ENCODE measurements around the gene MAP3K9.

Gene MAP3K9

GRCh38 chr14:70697701-70698100 lies 111.6 kb downstream of the MAP3K9 start:
- peaks cover 7% of the 10 kb centered on the region for H3K4me1 ChIP-seq (ENCODE audit: control insufficient read depth, insufficient read depth, low read length, poor library complexity, severe bottlenecking)
- no peaks in the 10 kb centered on the region for H3K36me3 ChIP-seq (ENCODE audit: control insufficient read depth, insufficient read depth, low read length)
- no peaks in the 10 kb centered on the region for H3K9me3 ChIP-seq (ENCODE audit: control insufficient read depth, low read length)
- H3K27ac ChIP-seq (ENCODE audit: low read depth, low read length, severe bottlenecking), result no peak overlapping the region
- no peak overlapping the region for H3K4me3 ChIP-seq (ENCODE audit: extremely low read depth, insufficient read depth, low read length, poor library complexity, severe bottlenecking)
- 94 to 100% methylated on average over 2 of the region's 2 CpGs for WGBS, 2 experiments (ENCODE audit: insufficient coverage in 2 of 2)

DNA sequence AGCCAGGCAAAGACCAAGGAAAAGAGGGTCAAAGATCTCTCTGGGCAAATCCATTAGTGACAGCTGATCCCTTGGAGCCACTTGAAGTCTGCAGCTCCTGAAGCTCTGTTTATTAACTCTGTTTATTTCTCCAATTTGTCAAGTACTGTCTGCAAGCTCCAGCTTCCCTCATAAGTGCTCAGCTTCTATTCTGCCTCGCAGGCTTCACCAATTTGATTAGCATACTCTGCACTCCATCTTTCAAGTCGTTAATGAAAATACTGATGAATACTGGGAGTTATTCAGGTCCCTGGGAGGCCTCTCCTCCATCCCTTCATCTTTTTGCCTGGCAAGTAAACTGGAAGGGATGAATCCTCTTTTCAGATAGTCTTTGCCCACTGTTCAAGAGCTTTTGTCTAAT lies 113.3 kb downstream of the MAP3K9 start:
- Histone ChIP-seq H3K36me3 (ENCODE audit: control insufficient read depth, insufficient read depth, low read length) (no peaks in the 10 kb centered on the region), H3K27ac (ENCODE audit: low read depth, low read length, severe bottlenecking) (no peak overlapping the region), H3K4me3 (ENCODE audit: extremely low read depth, insufficient read depth, low read length, poor library complexity, severe bottlenecking) (no peak overlapping the region), H3K9me3 (ENCODE audit: control insufficient read depth, low read length) (no peaks in the 10 kb centered on the region), H3K4me1 (ENCODE audit: control insufficient read depth, insufficient read depth, low read length, poor library complexity, severe bottlenecking) (peaks cover 7% of the 10 kb centered on the region)
- 80% methylated on average over 1 of the region's 2 CpGs; no CpG with 5 or more reads in 1 of the 2 experiments for WGBS, 2 experiments (ENCODE audit: insufficient coverage in 2 of 2)

DNA sequence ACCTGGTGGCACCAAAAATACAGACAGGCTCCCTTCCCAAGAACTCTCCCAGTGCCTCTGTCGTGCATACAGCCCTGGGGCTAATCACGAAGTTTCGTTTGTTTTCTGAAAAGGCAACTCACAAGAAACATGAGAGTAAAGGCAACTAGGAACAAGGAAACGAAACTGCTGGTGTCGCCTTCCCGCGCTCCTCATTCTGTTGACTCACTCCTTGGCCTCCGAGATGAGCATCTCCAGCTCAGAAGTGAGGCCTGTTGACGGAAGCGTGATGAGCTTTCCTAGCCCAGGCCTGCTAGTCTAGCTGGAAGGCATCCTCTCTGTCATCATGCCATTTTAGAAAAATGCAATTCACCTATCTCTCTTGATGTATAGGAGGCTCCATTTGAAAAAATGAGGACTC lies 117.1 kb downstream of the MAP3K9 start:
- H3K9me3 ChIP-seq (ENCODE audit: control insufficient read depth, low read length), result no peaks in the 10 kb centered on the region
- WGBS, 2 experiments (ENCODE audit: insufficient coverage in 2 of 2), result 83 to 84% methylated on average over 8 to 9 of the region's 10 CpGs
- no peaks in the 10 kb centered on the region for H3K36me3 ChIP-seq (ENCODE audit: control insufficient read depth, insufficient read depth, low read length)
- H3K4me1 ChIP-seq (ENCODE audit: control insufficient read depth, insufficient read depth, low read length, poor library complexity, severe bottlenecking), result no peaks in the 10 kb centered on the region
- H3K4me3 ChIP-seq (ENCODE audit: extremely low read depth, insufficient read depth, low read length, poor library complexity, severe bottlenecking), result no peak overlapping the region
- no peak overlapping the region for H3K27ac ChIP-seq (ENCODE audit: low read depth, low read length, severe bottlenecking)

- H3K4me1 ChIP-seq (ENCODE audit: control insufficient read depth, insufficient read depth, low read length, poor library complexity, severe bottlenecking), result no peaks in the 10 kb centered on the region
- H3K36me3 ChIP-seq (ENCODE audit: control insufficient read depth, insufficient read depth, low read length), result no peaks in the 10 kb centered on the region
- H3K27ac ChIP-seq (ENCODE audit: low read depth, low read length, severe bottlenecking), result no peak overlapping the region
- H3K4me3 ChIP-seq (ENCODE audit: extremely low read depth, insufficient read depth, low read length, poor library complexity, severe bottlenecking), result no peak overlapping the region
- 50 to 80% methylated on average over 1 to 5 of the region's 7 CpGs for WGBS, 2 experiments (ENCODE audit: insufficient coverage in 2 of 2)
- no peaks in the 10 kb centered on the region for H3K9me3 ChIP-seq (ENCODE audit: control insufficient read depth, low read length)
Measured at GRCh38 chr14:70685474-70686197, 123.7 kb downstream of the MAP3K9 start.

- Histone ChIP-seq H3K4me3 (ENCODE audit: extremely low read depth, insufficient read depth, low read length, poor library complexity, severe bottlenecking) (no peak overlapping the region), H3K36me3 (ENCODE audit: control insufficient read depth, insufficient read depth, low read length) (no peaks in the 10 kb centered on the region), H3K4me1 (ENCODE audit: control insufficient read depth, insufficient read depth, low read length, poor library complexity, severe bottlenecking) (no peaks in the 10 kb centered on the region), H3K27ac (ENCODE audit: low read depth, low read length, severe bottlenecking) (no peak overlapping the region), H3K9me3 (ENCODE audit: control insufficient read depth, low read length) (no peaks in the 10 kb centered on the region)
- WGBS, 2 experiments (ENCODE audit: insufficient coverage in 2 of 2), result 84 to 88% methylated on average over 1 to 3 of the region's 6 CpGs
Measured at GRCh38 chr14:70683983-70684382, 125.3 kb downstream of the MAP3K9 start.

- no peak overlapping the region for H3K4me3 ChIP-seq (ENCODE audit: extremely low read depth, insufficient read depth, low read length, poor library complexity, severe bottlenecking)
- H3K9me3 ChIP-seq (ENCODE audit: control insufficient read depth, low read length), result no peaks in the 10 kb centered on the region
- H3K27ac ChIP-seq (ENCODE audit: low read depth, low read length, severe bottlenecking), result no peak overlapping the region
- no CpG with 5 or more reads among the region's 2 CpGs for WGBS, 2 experiments (ENCODE audit: insufficient coverage in 2 of 2)
- H3K4me1 ChIP-seq (ENCODE audit: control insufficient read depth, insufficient read depth, low read length, poor library complexity, severe bottlenecking), result no peaks in the 10 kb centered on the region
- no peaks in the 10 kb centered on the region for H3K36me3 ChIP-seq (ENCODE audit: control insufficient read depth, insufficient read depth, low read length)
Measured at GRCh38 chr14:70680748-70681147, 128.6 kb downstream of the MAP3K9 start.

DNA sequence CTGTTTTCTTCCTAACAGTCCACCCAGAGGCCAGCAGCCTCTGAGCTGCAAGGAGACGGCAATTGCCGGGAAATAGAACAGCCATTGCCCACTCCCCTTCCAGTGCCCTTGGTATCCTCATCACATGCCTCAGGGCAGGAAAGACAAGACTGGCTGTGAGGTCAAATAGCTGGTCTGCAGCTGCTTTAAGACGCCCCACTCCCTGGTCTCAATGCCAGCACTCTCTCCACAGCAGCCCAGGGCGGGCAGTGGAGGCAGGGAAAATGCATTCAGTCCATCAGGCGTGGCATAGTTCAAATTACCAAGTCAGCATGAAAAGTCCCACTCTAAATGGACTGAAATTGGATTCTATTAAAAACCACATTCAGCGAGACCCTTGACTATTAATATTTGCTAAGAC lies 132.0 kb downstream of the MAP3K9 start:
- WGBS, 2 experiments (ENCODE audit: insufficient coverage in 2 of 2), result 89 to 90% methylated on average over 3 to 5 of the region's 6 CpGs
- Histone ChIP-seq H3K4me1 (ENCODE audit: control insufficient read depth, insufficient read depth, low read length, poor library complexity, severe bottlenecking) (no peaks in the 10 kb centered on the region), H3K4me3 (ENCODE audit: extremely low read depth, insufficient read depth, low read length, poor library complexity, severe bottlenecking) (no peak overlapping the region), H3K36me3 (ENCODE audit: control insufficient read depth, insufficient read depth, low read length) (no peaks in the 10 kb centered on the region), H3K9me3 (ENCODE audit: control insufficient read depth, low read length) (no peaks in the 10 kb centered on the region), H3K27ac (ENCODE audit: low read depth, low read length, severe bottlenecking) (no peak overlapping the region)

All from mesodermal cell (in vitro differentiated cells).